ENCODE measurements around the gene LAPTM4A. TPM values are rescaled to one million over a fixed set of nuclear protein-coding genes. Genes with fewer than 3 reads are reported as not detected.

LAPTM4A gene
- polyA plus RNA-seq, 4 donors = 47.6 to 269 (median 157) TPM

DNA sequence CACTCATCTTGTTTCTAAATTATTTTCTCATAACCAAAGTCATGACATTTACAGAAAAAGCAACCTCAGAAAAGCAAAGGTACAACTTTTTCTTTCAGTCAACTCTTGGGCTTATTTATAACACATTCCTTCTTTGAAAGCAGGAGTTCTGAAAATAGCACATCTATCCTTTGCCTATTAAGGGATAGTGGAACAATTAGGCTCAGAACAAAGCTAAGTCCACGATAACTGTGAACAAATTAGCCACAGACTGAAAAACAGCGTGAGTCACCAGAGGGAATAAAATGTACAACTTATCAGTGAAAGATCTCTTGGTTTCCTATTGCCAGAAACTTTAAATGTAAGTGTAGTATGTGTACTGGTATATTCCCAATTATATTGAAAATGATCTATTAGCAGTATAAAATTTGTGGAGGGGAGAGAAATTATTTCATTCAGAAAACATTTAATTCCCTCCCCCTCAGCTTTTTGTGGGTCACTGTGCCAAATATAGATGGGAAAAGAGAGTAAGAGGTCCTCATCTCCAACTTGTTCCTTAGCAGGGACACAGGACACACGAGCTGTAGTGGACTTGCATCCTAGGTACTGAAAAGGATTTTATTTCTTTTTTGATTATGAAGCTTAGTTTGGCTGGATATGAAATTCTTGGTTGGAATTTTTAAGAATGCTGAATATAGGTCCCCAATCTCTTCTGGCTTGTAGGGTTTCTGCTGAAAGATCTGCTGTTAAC lies 23.6 kb downstream of the LAPTM4A start:
- Histone ChIP-seq H3K4me3 (ENCODE audit: low read depth in 1 of 3, low read length in 3 of 3) (no peak overlapping the region), H3K36me3 (ENCODE audit: control insufficient read depth in 3 of 3, insufficient read depth in 2 of 3, low read depth in 1 of 3, low read length in 3 of 3) (peaks cover 6 to 15% (median 11%) of the 10 kb centered on the region in 3 donors), H3K27ac (ENCODE audit: low read depth in 1 of 3, low read length in 2 of 3) (no peak overlapping the region), H3K9me3 (ENCODE audit: control insufficient read depth in 2 of 2, insufficient read depth in 1 of 2, low read depth in 1 of 2, low read length in 1 of 2) (peaks cover 0 to 14% of the 10 kb centered on the region in 2 donors), H3K27me3 (ENCODE audit: control insufficient read depth in 3 of 3, insufficient read depth in 3 of 3, low read length in 3 of 3) (no peaks in the 10 kb centered on the region), H3K4me1 (ENCODE audit: control insufficient read depth in 3 of 3, insufficient read depth in 2 of 3, low read depth in 1 of 3, low read length in 2 of 3) (no peaks in the 10 kb centered on the region)
- DNase-seq (peak in 1 of 2 donors; percentile 27), FAIRE-seq (no peak)
- WGBS, 3 donors = 58 to 67% (median 67%) methylated on average over 3 of the region's 3 CpGs

DNA sequence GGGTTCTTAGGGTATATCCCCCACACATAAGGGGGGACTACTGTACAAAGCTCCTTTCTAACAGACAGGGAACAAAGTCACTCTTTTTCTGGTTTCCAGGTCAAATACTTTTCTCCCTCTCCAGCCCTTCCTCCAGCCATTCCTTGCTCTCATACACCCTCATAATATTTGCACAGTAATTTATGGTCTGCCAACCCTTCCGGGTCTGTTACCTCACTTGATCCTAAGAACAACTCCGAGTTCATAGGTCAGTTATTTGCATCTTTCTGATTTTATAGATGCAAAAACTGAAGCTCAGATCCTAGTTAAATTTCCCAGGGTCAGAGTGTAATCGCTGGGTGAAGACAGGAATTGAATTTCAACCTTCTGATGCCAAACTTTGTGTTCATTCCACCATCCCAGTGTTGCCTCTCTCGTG lies 24.2 kb downstream of the LAPTM4A start:
- Histone ChIP-seq H3K4me3 (ENCODE audit: low read depth in 1 of 3, low read length in 3 of 3) (no peak overlapping the region), H3K4me1 (ENCODE audit: control insufficient read depth in 3 of 3, insufficient read depth in 2 of 3, low read depth in 1 of 3, low read length in 2 of 3) (no peaks in the 10 kb centered on the region), H3K36me3 (ENCODE audit: control insufficient read depth in 3 of 3, insufficient read depth in 2 of 3, low read depth in 1 of 3, low read length in 3 of 3) (peaks cover 3 to 13% (median 11%) of the 10 kb centered on the region in 3 donors), H3K9me3 (ENCODE audit: control insufficient read depth in 2 of 2, insufficient read depth in 1 of 2, low read depth in 1 of 2, low read length in 1 of 2) (peaks cover 0 to 17% of the 10 kb centered on the region in 2 donors), H3K27ac (ENCODE audit: low read depth in 1 of 3, low read length in 2 of 3) (no peak overlapping the region), H3K27me3 (ENCODE audit: control insufficient read depth in 3 of 3, insufficient read depth in 3 of 3, low read length in 3 of 3) (no peaks in the 10 kb centered on the region)
- DNase-seq = peak in 1 of 2 donors; percentile 58
- no peak for FAIRE-seq
- 41 to 65% (median 45%) methylated on average over 4 of the region's 4 CpGs for WGBS, 3 donors

GRCh38 chr2:20025065-20025786 lies 26.2 kb downstream of the LAPTM4A start:
- DNase-seq = no peak
- Histone ChIP-seq H3K9me3 (ENCODE audit: control insufficient read depth in 2 of 2, insufficient read depth in 1 of 2, low read depth in 1 of 2, low read length in 1 of 2) (peaks cover 0 to 32% of the 10 kb centered on the region in 2 donors), H3K4me3 (ENCODE audit: low read depth in 1 of 3, low read length in 3 of 3) (no peak overlapping the region), H3K36me3 (ENCODE audit: control insufficient read depth in 3 of 3, insufficient read depth in 2 of 3, low read depth in 1 of 3, low read length in 3 of 3) (peaks cover 2 to 4% (median 4%) of the 10 kb centered on the region in 3 donors), H3K27me3 (ENCODE audit: control insufficient read depth in 3 of 3, insufficient read depth in 3 of 3, low read length in 3 of 3) (no peaks in the 10 kb centered on the region), H3K4me1 (ENCODE audit: control insufficient read depth in 3 of 3, insufficient read depth in 2 of 3, low read depth in 1 of 3, low read length in 2 of 3) (no peaks in the 10 kb centered on the region), H3K27ac (ENCODE audit: low read depth in 1 of 3, low read length in 2 of 3) (no peak overlapping the region)
- WGBS, 3 donors = 83 to 92% (median 88%) methylated on average over 3 of the region's 3 CpGs
- FAIRE-seq = no peak

GRCh38 chr2:20023688-20024087 lies 27.7 kb downstream of the LAPTM4A start:
- WGBS, 3 donors = 82 to 92% (median 86%) methylated on average over 4 of the region's 4 CpGs
- DNase-seq (no peak), FAIRE-seq (no peak)
- no peaks in the 10 kb centered on the region for H3K27me3 ChIP-seq (ENCODE audit: control insufficient read depth in 3 of 3, insufficient read depth in 3 of 3, low read length in 3 of 3)
- no peak overlapping the region for H3K4me3 ChIP-seq (ENCODE audit: low read depth in 1 of 3, low read length in 3 of 3)
- no peak overlapping the region for H3K27ac ChIP-seq (ENCODE audit: low read depth in 1 of 3, low read length in 2 of 3)
- H3K36me3 ChIP-seq (ENCODE audit: control insufficient read depth in 3 of 3, insufficient read depth in 2 of 3, low read depth in 1 of 3, low read length in 3 of 3) = peaks cover 0 to 2% (median 2%) of the 10 kb centered on the region in 3 donors
- peaks cover 0 to 35% of the 10 kb centered on the region in 2 donors for H3K9me3 ChIP-seq (ENCODE audit: control insufficient read depth in 2 of 2, insufficient read depth in 1 of 2, low read depth in 1 of 2, low read length in 1 of 2)
- H3K4me1 ChIP-seq (ENCODE audit: control insufficient read depth in 3 of 3, insufficient read depth in 2 of 3, low read depth in 1 of 3, low read length in 2 of 3) = no peaks in the 10 kb centered on the region

DNA sequence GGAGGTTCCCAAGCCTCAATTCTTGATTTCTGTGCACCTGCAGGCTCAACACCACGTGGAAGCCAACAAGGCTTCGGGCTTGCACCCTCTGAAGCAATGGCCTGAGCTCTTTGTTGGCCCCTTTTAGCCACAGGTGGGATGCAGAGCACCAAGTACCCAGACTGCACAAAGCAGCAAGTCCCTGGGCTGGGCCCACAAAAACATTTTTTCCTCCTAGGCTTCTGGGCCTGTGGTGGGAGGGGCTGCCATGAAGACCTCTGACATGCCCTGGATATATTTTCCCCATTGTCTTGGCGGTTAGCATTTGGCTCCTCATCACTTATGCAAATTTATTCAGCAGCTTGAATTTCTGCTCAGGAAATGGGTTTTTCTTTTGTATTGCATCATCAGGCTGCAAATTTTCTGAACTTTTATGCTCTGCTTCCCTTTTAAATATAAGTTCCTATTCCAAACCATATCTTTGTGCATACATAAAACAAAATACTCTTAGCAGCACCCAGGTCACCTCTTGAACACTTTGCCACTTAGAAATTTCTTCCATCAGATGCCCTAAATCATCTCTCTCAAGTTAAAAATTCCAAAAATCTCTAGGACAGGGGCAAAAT lies 29.9 kb downstream of the LAPTM4A start:
- H3K27me3 ChIP-seq (ENCODE audit: control insufficient read depth in 3 of 3, insufficient read depth in 3 of 3, low read length in 3 of 3) = no peaks in the 10 kb centered on the region
- no peak overlapping the region for H3K4me3 ChIP-seq (ENCODE audit: low read depth in 1 of 3, low read length in 3 of 3)
- H3K27ac ChIP-seq (ENCODE audit: low read depth in 1 of 3, low read length in 2 of 3) = no peak overlapping the region
- WGBS, 3 donors = 69 to 85% (median 84%) methylated on average over 3 of the region's 3 CpGs
- H3K4me1 ChIP-seq (ENCODE audit: control insufficient read depth in 3 of 3, insufficient read depth in 2 of 3, low read depth in 1 of 3, low read length in 2 of 3) = no peaks in the 10 kb centered on the region
- no peak for FAIRE-seq
- H3K36me3 ChIP-seq (ENCODE audit: control insufficient read depth in 3 of 3, insufficient read depth in 2 of 3, low read depth in 1 of 3, low read length in 3 of 3) = no peaks in the 10 kb centered on the region
- DNase-seq = no peak
- peaks cover 0 to 27% of the 10 kb centered on the region in 2 donors for H3K9me3 ChIP-seq (ENCODE audit: control insufficient read depth in 2 of 2, insufficient read depth in 1 of 2, low read depth in 1 of 2, low read length in 1 of 2)

DNA sequence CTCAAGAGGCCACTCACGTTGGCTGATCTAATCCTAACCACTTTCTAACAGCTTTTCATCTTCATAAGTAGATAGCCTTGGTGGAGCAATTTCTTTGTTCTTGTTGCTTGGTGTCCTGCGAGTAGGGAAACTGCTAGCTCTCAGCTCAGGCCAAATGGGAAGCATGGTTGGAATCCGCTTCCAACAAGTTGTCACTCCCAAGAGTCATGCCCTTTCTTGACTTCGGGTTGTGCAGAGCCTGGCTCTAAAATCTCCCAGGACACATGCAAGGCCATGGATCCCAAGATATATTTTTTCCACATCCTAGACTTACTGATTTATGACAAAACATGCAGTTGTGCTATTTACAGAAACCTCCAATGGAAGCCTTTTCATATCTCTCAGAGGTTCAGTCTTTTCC lies 31.7 kb downstream of the LAPTM4A start:
- Histone ChIP-seq H3K9me3 (ENCODE audit: control insufficient read depth in 2 of 2, insufficient read depth in 1 of 2, low read depth in 1 of 2, low read length in 1 of 2) (peaks cover 0 to 27% of the 10 kb centered on the region in 2 donors), H3K27ac (ENCODE audit: low read depth in 1 of 3, low read length in 2 of 3) (no peak overlapping the region), H3K27me3 (ENCODE audit: control insufficient read depth in 3 of 3, insufficient read depth in 3 of 3, low read length in 3 of 3) (no peaks in the 10 kb centered on the region), H3K4me1 (ENCODE audit: control insufficient read depth in 3 of 3, insufficient read depth in 2 of 3, low read depth in 1 of 3, low read length in 2 of 3) (peaks cover 0 to 2% (median 0%) of the 10 kb centered on the region in 3 donors), H3K36me3 (ENCODE audit: control insufficient read depth in 3 of 3, insufficient read depth in 2 of 3, low read depth in 1 of 3, low read length in 3 of 3) (no peaks in the 10 kb centered on the region), H3K4me3 (ENCODE audit: low read depth in 1 of 3, low read length in 3 of 3) (no peak overlapping the region)
- WGBS, 3 donors = 86 to 94% (median 92%) methylated on average over 4 of the region's 4 CpGs
- FAIRE-seq = no peak
- DNase-seq = no peak

DNA sequence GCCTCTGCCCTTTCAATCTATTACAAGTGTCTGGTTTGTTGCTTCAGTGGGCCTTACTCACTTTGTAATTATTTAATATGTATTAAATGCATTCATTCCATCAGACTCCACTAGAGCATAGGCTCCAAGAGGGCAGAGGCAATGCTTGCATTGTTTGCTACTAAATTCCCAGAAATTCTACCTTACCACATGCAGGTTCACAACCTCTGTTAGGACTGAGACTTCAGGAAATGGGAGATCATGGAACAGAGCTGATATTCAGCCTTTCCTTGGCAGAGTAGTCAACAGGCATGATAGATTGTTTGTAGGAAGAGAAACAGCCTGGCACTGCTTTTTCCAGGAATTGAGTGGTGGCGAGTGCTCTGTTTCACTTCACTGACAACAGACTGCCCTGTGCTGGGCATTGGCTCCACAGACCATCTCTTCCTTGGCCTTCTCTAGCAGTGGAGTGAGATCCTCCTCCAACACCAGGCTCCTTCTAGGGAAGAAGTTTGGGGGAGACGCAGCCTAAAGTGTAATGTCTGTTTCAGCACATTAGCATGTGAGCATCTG lies 32.8 kb downstream of the LAPTM4A start:
- H3K36me3 ChIP-seq (ENCODE audit: control insufficient read depth in 3 of 3, insufficient read depth in 2 of 3, low read depth in 1 of 3, low read length in 3 of 3) = no peaks in the 10 kb centered on the region
- DNase-seq = no peak
- H3K9me3 ChIP-seq (ENCODE audit: control insufficient read depth in 2 of 2, insufficient read depth in 1 of 2, low read depth in 1 of 2, low read length in 1 of 2) = peaks cover 0 to 27% of the 10 kb centered on the region in 2 donors
- H3K27me3 ChIP-seq (ENCODE audit: control insufficient read depth in 3 of 3, insufficient read depth in 3 of 3, low read length in 3 of 3) = no peaks in the 10 kb centered on the region
- WGBS, 3 donors = 88 to 94% (median 94%) methylated on average over 2 of the region's 2 CpGs
- H3K4me1 ChIP-seq (ENCODE audit: control insufficient read depth in 3 of 3, insufficient read depth in 2 of 3, low read depth in 1 of 3, low read length in 2 of 3) = peaks cover 0 to 2% (median 0%) of the 10 kb centered on the region in 3 donors
- FAIRE-seq = no peak
- no peak overlapping the region for H3K27ac ChIP-seq (ENCODE audit: low read depth in 1 of 3, low read length in 2 of 3)
- no peak overlapping the region for H3K4me3 ChIP-seq (ENCODE audit: low read depth in 1 of 3, low read length in 3 of 3)

- Histone ChIP-seq H3K36me3 (ENCODE audit: control insufficient read depth in 3 of 3, insufficient read depth in 2 of 3, low read depth in 1 of 3, low read length in 3 of 3) (no peaks in the 10 kb centered on the region), H3K27me3 (ENCODE audit: control insufficient read depth in 3 of 3, insufficient read depth in 3 of 3, low read length in 3 of 3) (peaks cover 0 to 18% (median 3%) of the 10 kb centered on the region in 3 donors), H3K9me3 (ENCODE audit: control insufficient read depth in 2 of 2, insufficient read depth in 1 of 2, low read depth in 1 of 2, low read length in 1 of 2) (peaks cover 0 to 17% of the 10 kb centered on the region in 2 donors), H3K27ac (ENCODE audit: low read depth in 1 of 3, low read length in 2 of 3) (no peak overlapping the region), H3K4me1 (ENCODE audit: control insufficient read depth in 3 of 3, insufficient read depth in 2 of 3, low read depth in 1 of 3, low read length in 2 of 3) (peaks cover 0 to 8% (median 0%) of the 10 kb centered on the region in 3 donors), H3K4me3 (ENCODE audit: low read depth in 1 of 3, low read length in 3 of 3) (no peak overlapping the region)
- DNase-seq = peak; percentile 4 to 21
- no peak for FAIRE-seq
Observed at GRCh38 chr2:20016346-20016745, 35.1 kb downstream of the LAPTM4A start.

Measured in small intestine (tissue), 7 donors.